ENCODE data around the gene SEL1L2.

DNA sequence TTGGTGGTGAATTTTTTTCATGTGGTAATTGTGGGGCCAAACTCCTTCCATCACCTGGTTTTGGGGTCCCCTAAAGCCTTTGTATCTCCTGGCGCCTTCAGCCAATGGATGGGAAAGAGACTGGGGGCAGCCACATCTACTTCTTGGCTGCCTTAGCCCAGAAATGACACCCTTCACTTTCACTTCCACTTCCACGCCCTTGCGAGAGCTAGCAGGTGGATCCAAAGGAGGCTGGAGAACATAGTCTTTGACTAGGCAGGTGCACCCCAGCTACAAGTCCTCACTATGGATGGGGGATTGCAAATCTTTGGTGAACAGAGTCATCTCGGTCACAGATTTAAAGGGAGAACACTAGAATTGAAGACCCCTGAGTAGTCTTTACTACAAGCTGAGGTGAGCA lies 134.8 kb downstream of the SEL1L2 start:
- TF ChIP-seq, protein P1, sequence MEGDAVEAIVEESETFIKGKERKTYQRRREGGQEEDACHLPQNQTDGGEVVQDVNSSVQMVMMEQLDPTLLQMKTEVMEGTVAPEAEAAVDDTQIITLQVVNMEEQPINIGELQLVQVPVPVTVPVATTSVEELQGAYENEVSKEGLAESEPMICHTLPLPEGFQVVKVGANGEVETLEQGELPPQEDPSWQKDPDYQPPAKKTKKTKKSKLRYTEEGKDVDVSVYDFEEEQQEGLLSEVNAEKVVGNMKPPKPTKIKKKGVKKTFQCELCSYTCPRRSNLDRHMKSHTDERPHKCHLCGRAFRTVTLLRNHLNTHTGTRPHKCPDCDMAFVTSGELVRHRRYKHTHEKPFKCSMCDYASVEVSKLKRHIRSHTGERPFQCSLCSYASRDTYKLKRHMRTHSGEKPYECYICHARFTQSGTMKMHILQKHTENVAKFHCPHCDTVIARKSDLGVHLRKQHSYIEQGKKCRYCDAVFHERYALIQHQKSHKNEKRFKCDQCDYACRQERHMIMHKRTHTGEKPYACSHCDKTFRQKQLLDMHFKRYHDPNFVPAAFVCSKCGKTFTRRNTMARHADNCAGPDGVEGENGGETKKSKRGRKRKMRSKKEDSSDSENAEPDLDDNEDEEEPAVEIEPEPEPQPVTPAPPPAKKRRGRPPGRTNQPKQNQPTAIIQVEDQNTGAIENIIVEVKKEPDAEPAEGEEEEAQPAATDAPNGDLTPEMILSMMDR (conservative IDR thresholded peaks at IDR 0.05 in 1 of 2, IDR thresholded peaks at IDR 0.05 in 1 of 2; ENCODE audit: extremely low read depth in 1 of 2, insufficient read depth in 1 of 2, low read depth in 1 of 2, low read length in 2 of 2): no peak
- TF ChIP-seq EZH2 (IDR thresholded peaks at IDR 0.05; ENCODE audit: borderline replicate concordance, low read length): no peak
